ENCODE measurements around the gene RACK1. TPM values are rescaled to one million over a fixed set of nuclear protein-coding genes. Genes with fewer than 3 reads are reported as not detected.

The RACK1 gene
- total RNA-seq, 3 donors from 2014 or later, result 2,096 to 2,842 (median 2,553) TPM

GRCh38 chr5:181234455-181235306, 9.0 kb downstream of the RACK1 start:
- intact Hi-C loops (cut with DNase I; ENCODE audit: low total_unique reads), result no loop called here
- TF ChIP-seq CTCF (IDR thresholded peaks at IDR 0.05) (no peak), POLR2A (IDR thresholded peaks at IDR 0.05) (no peak), POLR2AphosphoS5 (IDR thresholded peaks at IDR 0.05) (no peak)
- Histone ChIP-seq H3K4me3 (no peak overlapping the region), H3K27ac (no peak overlapping the region), H3K9me3 (no peaks in the 10 kb centered on the region), H3K36me3 (no peaks in the 10 kb centered on the region), H3K4me1 (no peaks in the 10 kb centered on the region), H3K27me3 (no peaks in the 10 kb centered on the region)
- DNase-seq (ENCODE audit: low spot score in 2 of 2), result no peak

GRCh38 chr5:181233801-181234454, 9.8 kb downstream of the RACK1 start:
- DNase-seq (ENCODE audit: low spot score in 2 of 2), result no peak
- intact Hi-C loops (cut with DNase I; ENCODE audit: low total_unique reads), result no loop called here
- no peak overlapping the region for H3K4me3 ChIP-seq
- H3K9me3 ChIP-seq, result no peaks in the 10 kb centered on the region
- TF ChIP-seq CTCF (IDR thresholded peaks at IDR 0.05) (no peak), POLR2A (IDR thresholded peaks at IDR 0.05) (no peak), POLR2AphosphoS5 (IDR thresholded peaks at IDR 0.05) (no peak)
- H3K36me3 ChIP-seq, result no peaks in the 10 kb centered on the region
- peak overlapping the region in 1 of 2 donors; percentile 7 for H3K27ac ChIP-seq
- no peaks in the 10 kb centered on the region for H3K27me3 ChIP-seq
- H3K4me1 ChIP-seq, result no peaks in the 10 kb centered on the region

- Histone ChIP-seq H3K9me3 (no peaks in the 10 kb centered on the region), H3K27me3 (no peaks in the 10 kb centered on the region), H3K4me1 (no peaks in the 10 kb centered on the region), H3K4me3 (no peak overlapping the region), H3K36me3 (no peaks in the 10 kb centered on the region), H3K27ac (peak overlapping the region in 1 of 2 donors; percentile 7)
- no peak for TF ChIP-seq POLR2AphosphoS5 (IDR thresholded peaks at IDR 0.05)
- TF ChIP-seq CTCF (IDR thresholded peaks at IDR 0.05), result no peak
- no peak for TF ChIP-seq POLR2A (IDR thresholded peaks at IDR 0.05)
- DNase-seq (ENCODE audit: low spot score in 2 of 2), result no peak
- intact Hi-C loops (cut with DNase I; ENCODE audit: low total_unique reads), result no loop called here
These were observed 10.5 kb downstream of the RACK1 start for GRCh38 chr5:181233088-181233800.

- no peaks in the 10 kb centered on the region for H3K9me3 ChIP-seq
- no peak for DNase-seq (ENCODE audit: low spot score in 2 of 2)
- H3K4me3 ChIP-seq, result no peak overlapping the region
- TF ChIP-seq POLR2A (IDR thresholded peaks at IDR 0.05), result no peak
- no peak for TF ChIP-seq CTCF (IDR thresholded peaks at IDR 0.05)
- TF ChIP-seq POLR2AphosphoS5 (IDR thresholded peaks at IDR 0.05), result no peak
- H3K36me3 ChIP-seq, result no peaks in the 10 kb centered on the region
- intact Hi-C loops (cut with DNase I; ENCODE audit: low total_unique reads), result no loop called here
- H3K27ac ChIP-seq, result no peak overlapping the region
- H3K4me1 ChIP-seq, result no peaks in the 10 kb centered on the region
- no peaks in the 10 kb centered on the region for H3K27me3 ChIP-seq
These were observed 11.1 kb downstream of the RACK1 start for GRCh38 chr5:181232593-181232992.
